K562 (cell line): ENCODE data around the gene ERMP1. TPM values are rescaled to one million over a fixed set of nuclear protein-coding genes. Genes with fewer than 3 reads are reported as not detected.

Source experiments
- ATAC-seq: fragments of 200-7000 bp; cut with Tn5 transposase; 3 replicates; pipeline ENCODE4 v1.9.1; 2020; ENCODE audit warnings: moderate library complexity
- BruUV-seq: library from RNA; stranded (reverse); fragments of 400-500 nt; replicated peaks from 2 replicates; lab custom pipeline; 2021; lab: Mats Ljungman, UMichigan
- CTCF ChIA-PET: fragments of 300-600 bp; formaldehyde crosslinking; extraction: SDS; loops from one replicate; lab custom pipeline; 2021; ENCODE audit warnings: low intra/inter-chr PET ratio; lab: Yijun Ruan, JAX
- POLR2A ChIA-PET: fragments of 300-600, 350-650 bp; sonication (Branson Sonifier 250); formaldehyde crosslinking; extraction: SDS; loops from one replicate; lab custom pipeline; 2021; ENCODE audit warnings: antibody characterized with exemption, inconsistent platforms; lab: Yijun Ruan, JAX
- DNase-seq, 4 experiments: peaks; one replicate each; pipeline versions ENCODE4 v3.0.0 to v3.0.0-alpha.2; 2011 to 2018; ENCODE audit warnings: low spot score in 3 of 4, mixed read lengths in 3 of 4; ENCODE audit errors: extremely low read depth in 1 of 4
- FAIRE-seq: peaks from 2 replicates; lab custom pipeline; 2011; peaks lifted over from hg19 to GRCh38; lab: Jason Lieb, UNC
- H2AFZ ChIP-seq: 2 replicates; pipeline ENCODE4 v1.6.0; 2011; ENCODE audit warnings: low read depth, low read length, control low read depth, inconsistent platforms
- H3K27ac ChIP-seq: fragments of 200-600 bp; 3 replicates; pipeline ENCODE4 v1.8.0; 2011; ENCODE audit warnings: low read depth, mild to moderate bottlenecking, control low read depth, inconsistent platforms, low read length, moderate library complexity, mixed read lengths; ENCODE audit errors: extremely low read depth
- H3K27me3 ChIP-seq, 2 experiments: fragments of 300-600 bp in 1 of 2; 2 replicates in 1 of 2; 3 replicates in 1 of 2; pipeline versions ENCODE4 v1.6.0 to v1.8.0; 2011; ENCODE audit warnings: inconsistent platforms in 2 of 2, low read length in 2 of 2, mild to moderate bottlenecking in 1 of 2, mixed read lengths in 1 of 2, moderate library complexity in 1 of 2; ENCODE audit not compliant: control insufficient read depth in 2 of 2, insufficient read depth in 2 of 2
- H3K36me3 ChIP-seq: fragments of 300-600 bp; 3 replicates; pipeline ENCODE4 v1.8.0; 2011; ENCODE audit warnings: mild to moderate bottlenecking, low read length, inconsistent platforms; ENCODE audit not compliant: control insufficient read depth, insufficient read depth
- H3K4me1 ChIP-seq, 2 experiments: fragments of 200-600 bp in 1 of 2; replicated peaks in 1 of 2; 2 replicates in 1 of 2; 3 replicates in 1 of 2; pipeline versions ENCODE4 v1.5.1 to v1.8.0; 2011; ENCODE audit warnings: inconsistent platforms in 2 of 2, low read length in 2 of 2, mild to moderate bottlenecking in 1 of 2, mixed read lengths in 1 of 2, moderate library complexity in 1 of 2; ENCODE audit not compliant: control insufficient read depth in 2 of 2, insufficient read depth in 2 of 2
- H3K4me2 ChIP-seq: 2 replicates; pipeline ENCODE4 v1.6.1; 2011; ENCODE audit warnings: low read length, control low read depth, inconsistent platforms, mixed read lengths; ENCODE audit not compliant: insufficient read depth
- H3K4me3 ChIP-seq: fragments of 200-600 bp; sonication (generic), shearing (Covaris generic); 2 replicates; pipeline ENCODE4 v1.5.1; 2016; ENCODE audit warnings: control low read depth, inconsistent platforms
- H3K79me2 ChIP-seq: fragments of 200-600 bp; 3 replicates; pipeline ENCODE4 v1.8.0; 2011; ENCODE audit warnings: low read length, inconsistent platforms; ENCODE audit not compliant: control insufficient read depth, insufficient read depth
- H3K9ac ChIP-seq, 2 experiments: 2 replicates each; pipeline versions ENCODE4 v1.6.0 to v1.6.1; 2011; ENCODE audit warnings: low read depth in 2 of 2, low read length in 2 of 2, control low read depth in 1 of 2, inconsistent platforms in 1 of 2, mild to moderate bottlenecking in 1 of 2, mixed read lengths in 1 of 2; ENCODE audit not compliant: insufficient read depth in 1 of 2
- H3K9me1 ChIP-seq: one replicate; pipeline ENCODE4 v1.6.0; 2011; ENCODE audit warnings: inconsistent platforms, mild to moderate bottlenecking, low read length, moderate library complexity; ENCODE audit not compliant: control insufficient read depth, insufficient read depth
- H3K9me3 ChIP-seq: replicated peaks from 2 replicates; pipeline ENCODE4 v1.5.1; 2011; ENCODE audit warnings: low read depth, low read length, inconsistent platforms; ENCODE audit not compliant: control insufficient read depth, insufficient read depth
- H4K20me1 ChIP-seq: replicated peaks from 2 replicates; pipeline ENCODE4 v1.6.1; 2011; ENCODE audit warnings: low read length, inconsistent platforms, mixed read lengths; ENCODE audit not compliant: control insufficient read depth, insufficient read depth
- ATF7 ChIP-seq: fragments of 450-650 bp; IDR thresholded peaks from 2 replicates; pipeline ENCODE4 v1.7.1; 2014; ENCODE audit warnings: mild to moderate bottlenecking, moderate library complexity
- CBX1 ChIP-seq: sonication (generic); IDR thresholded peaks from 2 replicates; pipeline ENCODE4 v1.6.1; 2016; ENCODE audit warnings: antibody characterized with exemption, low read depth, mild to moderate bottlenecking
- E2F3 ChIP-seq: fragments of 250-450 bp; sonication (Bioruptor Pico); IDR thresholded peaks from 2 replicates; pipeline ENCODE4 v1.4.0; 2020; ENCODE audit warnings: mild to moderate bottlenecking
- FOXK1 ChIP-seq: sonication (generic); formaldehyde crosslinking; IDR thresholded peaks from 2 replicates; pipeline ENCODE4 v1.8.0; 2022; ENCODE audit warnings: missing genetic modification reagents, mild to moderate bottlenecking, borderline replicate concordance
- KLF16 ChIP-seq: IDR thresholded peaks from 2 replicates; pipeline ENCODE4 v1.6.1; 2016; ENCODE audit warnings: antibody characterized with exemption
- L3MBTL2 ChIP-seq: fragments of 450-650 bp; IDR thresholded peaks from 2 replicates; pipeline ENCODE4 v1.6.1; 2016; ENCODE audit warnings: mild to moderate bottlenecking, moderate library complexity
- MIER1 ChIP-seq: fragments of 450-650 bp; IDR thresholded peaks from 2 replicates; pipeline ENCODE4 v1.6.1; 2016; ENCODE audit warnings: antibody characterized with exemption, mild to moderate bottlenecking, low read depth
- MTA3 ChIP-seq: fragments of 450-650 bp; formaldehyde crosslinking; IDR thresholded peaks from 2 replicates; pipeline ENCODE4 v1.6.1; 2017; ENCODE audit warnings: mild to moderate bottlenecking, borderline replicate concordance
- NR2C1 ChIP-seq, 2 experiments: fragments of 450-650 bp; IDR thresholded peaks; 2 replicates each; pipeline ENCODE4 v1.6.1; 2017; ENCODE audit warnings: mild to moderate bottlenecking in 2 of 2, antibody characterized with exemption in 1 of 2, inconsistent platforms in 1 of 2, missing compliant biosample characterization in 1 of 2, missing genetic modification characterization in 1 of 2
- ZNF696 ChIP-seq: fragments of 250-450 bp; sonication (Bioruptor Pico); conservative IDR thresholded peaks from 2 replicates; pipeline ENCODE4 v1.4.0; 2020; ENCODE audit warnings: mild to moderate bottlenecking, moderate library complexity
- ZSCAN32 ChIP-seq: fragments of 450-650 bp; formaldehyde crosslinking; IDR thresholded peaks from 2 replicates; pipeline ENCODE4 v1.4.0; 2020; ENCODE audit warnings: mild to moderate bottlenecking, moderate library complexity
- WGBS: fragments of 100-300 bp; shearing (Covaris generic); methylation state at CpG from one replicate; pipeline ENCODE4 v1.1.6; 2016; ENCODE audit warnings: low coverage, mixed read lengths; ENCODE audit not compliant: insufficient coverage; ENCODE audit errors: missing lambda C conversion rate; 5-methylcytosine and 5-hydroxymethylcytosine counted together
- in situ Hi-C: fragments of 300-500 bp; cut with MboI; formaldehyde crosslinking; loops from 4 replicates; pipeline ENCODE4 v1.15.0; 2018; ENCODE audit warnings: inconsistent platforms, mixed read lengths
- intact Hi-C: fragments of 100-400 bp; cut with micrococcal nuclease; formaldehyde crosslinking; loops from 2 replicates; pipeline ENCODE4 v1.14.2; 2022
- polyA plus RNA-seq, 8 experiments: library from polyadenylated mRNA; depleted of rRNA in 4 of 8; stranded (reverse) in 5 of 8; unstranded in 3 of 8; fragments of >200 nt; fragmentation: Nextera tagmentation in 2 of 8; fragmentation: Illumina TruSeq in 1 of 8; extraction: Ambion mirVana in 2 of 8; extraction: Trizol in 1 of 8; gene quantifications; 2 replicates each; pipeline versions ENCODE4 v1.2.1 to v1.2.3, GENCODE V29; 2011 to 2014; ENCODE audit warnings: inconsistent platforms in 1 of 8, missing spikeins in 1 of 8
- total RNA-seq, 7 experiments: library from RNA; depleted of rRNA in 6 of 7; stranded (reverse); fragments of >200 nt in 6 of 7; fragmentation: Illumina TruSeq in 2 of 7; extraction: Trizol in 2 of 7; gene quantifications; 2 replicates each; pipeline versions ENCODE4 v1.2.1 to v1.2.3, GENCODE V29; 2011 to 2021; ENCODE audit warnings: low replicate concordance in 1 of 7
- TF ChIP-seq, protein P1 (sequence below): fragments of 450-650 bp; IDR thresholded peaks from 2 replicates; pipeline ENCODE4 v1.6.1; 2018; ENCODE audit not compliant: partially characterized antibody
- TF ChIP-seq, protein P2 (sequence below): sonication (generic); formaldehyde crosslinking; IDR thresholded peaks from 2 replicates; pipeline ENCODE4 v1.5.0; 2020; ENCODE audit warnings: missing genetic modification reagents
- TF ChIP-seq, protein P3 (sequence below): sonication (generic); formaldehyde crosslinking; IDR thresholded peaks from 2 replicates; pipeline ENCODE4 v1.4.0; 2020; ENCODE audit warnings: mild to moderate bottlenecking, missing genetic modification reagents
- TF ChIP-seq, protein P4 (sequence below), 2 experiments: fragments of 450-650 bp in 1 of 2; sonication (generic) in 1 of 2; formaldehyde crosslinking; conservative IDR thresholded peaks; 2 replicates each; pipeline versions ENCODE4 v1.4.0 to v1.8.1; 2020 to 2022; ENCODE audit warnings: mild to moderate bottlenecking in 1 of 2, missing genetic modification reagents in 1 of 2
- TF ChIP-seq, protein P5 (sequence below): sonication (generic); IDR thresholded peaks from 2 replicates; pipeline ENCODE4 v1.6.1; 2016

The ERMP1 gene
- total and polyA plus RNA-seq, 9 of the 15 experiments (the other 6 are each of a cell fraction or from before 2014, with no cell fraction given): 2.5 to 26.3 (median 12.6) TPM

DNA sequence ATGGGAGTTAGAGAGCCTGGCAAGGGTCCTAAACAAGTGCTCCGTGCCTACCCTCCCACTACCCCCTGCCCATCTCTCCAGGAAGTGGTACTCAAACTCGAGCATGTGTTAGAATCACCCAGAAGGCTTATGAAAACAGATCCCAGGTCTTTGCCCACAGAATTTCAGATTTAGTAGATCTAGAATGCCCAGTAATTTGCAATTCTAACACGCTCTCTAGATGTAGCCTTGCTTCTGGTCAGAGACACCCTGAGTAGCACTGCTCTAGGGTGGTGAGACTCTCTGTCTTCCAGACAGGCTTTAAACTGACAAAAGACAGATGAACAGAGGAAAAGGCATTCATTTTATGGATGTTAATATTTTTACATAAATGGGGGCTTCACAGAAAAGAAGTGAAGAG is 20.7 kb upstream of the ERMP1 start:
- ATAC-seq: no peak
- ChIA-PET CTCF (no interaction called here), POLR2A (no interaction called here)
- no peaks in the 10 kb centered on the region; the same call in 1 of the 2 replicates for H4K20me1 ChIP-seq
- BruUV-seq: no TSS peak
- no peaks in the 10 kb centered on the region for H3K27me3 ChIP-seq
- no peaks in the 10 kb centered on the region for H3K36me3 ChIP-seq
- intact Hi-C loops: no loop called here
- H3K4me1 ChIP-seq: peaks cover 3 to 24% of the 10 kb centered on the region in 2 experiments; a peak in 4 of 5 replicates
- no peaks in the 10 kb centered on the region for H3K9me3 ChIP-seq
- DNase-seq: no peak
- 38% methylated on average over 3 of the region's 3 CpGs for WGBS
- in situ Hi-C loops: no loop called here
- H3K4me3 ChIP-seq: no peak overlapping the region
- no peak overlapping the region for H2AFZ ChIP-seq
- no peaks in the 10 kb centered on the region for H3K9me1 ChIP-seq
- H3K9ac ChIP-seq: no peak overlapping the region
- H3K4me2 ChIP-seq: no peak overlapping the region
- H3K27ac ChIP-seq: no peak overlapping the region
- FAIRE-seq: no peak
- no peaks in the 10 kb centered on the region for H3K79me2 ChIP-seq
- TF ChIP-seq NR2C1 (IDR thresholded peaks at IDR 0.05) (no peak), NR2C1 (tag; IDR thresholded peaks at IDR 0.05) (no peak), MTA3 (no peak), KLF16 (no peak), CBX1 (no peak), L3MBTL2 (no peak), ATF7 (no peak), MIER1 (no peak), ZNF696 (CRISPR knock-in tag) (no peak), FOXK1 (CRISPR knock-in tag) (no peak), ZSCAN32 (CRISPR knock-in tag) (no peak), E2F3 (CRISPR knock-in tag) (no peak)
- TF ChIP-seq, protein P1, sequence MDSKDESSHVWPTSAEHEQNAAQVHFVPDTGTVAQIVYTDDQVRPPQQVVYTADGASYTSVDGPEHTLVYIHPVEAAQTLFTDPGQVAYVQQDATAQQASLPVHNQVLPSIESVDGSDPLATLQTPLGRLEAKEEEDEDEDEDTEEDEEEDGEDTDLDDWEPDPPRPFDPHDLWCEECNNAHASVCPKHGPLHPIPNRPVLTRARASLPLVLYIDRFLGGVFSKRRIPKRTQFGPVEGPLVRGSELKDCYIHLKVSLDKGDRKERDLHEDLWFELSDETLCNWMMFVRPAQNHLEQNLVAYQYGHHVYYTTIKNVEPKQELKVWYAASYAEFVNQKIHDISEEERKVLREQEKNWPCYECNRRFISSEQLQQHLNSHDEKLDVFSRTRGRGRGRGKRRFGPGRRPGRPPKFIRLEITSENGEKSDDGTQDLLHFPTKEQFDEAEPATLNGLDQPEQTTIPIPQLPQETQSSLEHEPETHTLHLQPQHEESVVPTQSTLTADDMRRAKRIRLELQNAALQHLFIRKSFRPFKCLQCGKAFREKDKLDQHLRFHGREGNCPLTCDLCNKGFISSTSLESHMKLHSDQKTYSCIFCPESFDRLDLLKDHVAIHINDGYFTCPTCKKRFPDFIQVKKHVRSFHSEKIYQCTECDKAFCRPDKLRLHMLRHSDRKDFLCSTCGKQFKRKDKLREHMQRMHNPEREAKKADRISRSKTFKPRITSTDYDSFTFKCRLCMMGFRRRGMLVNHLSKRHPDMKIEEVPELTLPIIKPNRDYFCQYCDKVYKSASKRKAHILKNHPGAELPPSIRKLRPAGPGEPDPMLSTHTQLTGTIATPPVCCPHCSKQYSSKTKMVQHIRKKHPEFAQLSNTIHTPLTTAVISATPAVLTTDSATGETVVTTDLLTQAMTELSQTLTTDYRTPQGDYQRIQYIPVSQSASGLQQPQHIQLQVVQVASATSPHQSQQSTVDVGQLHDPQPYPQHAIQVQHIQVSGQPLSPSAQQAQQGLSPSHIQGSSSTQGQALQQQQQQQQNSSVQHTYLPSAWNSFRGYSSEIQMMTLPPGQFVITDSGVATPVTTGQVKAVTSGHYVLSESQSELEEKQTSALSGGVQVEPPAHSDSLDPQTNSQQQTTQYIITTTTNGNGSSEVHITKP: no peak
- TF ChIP-seq, protein P2, sequence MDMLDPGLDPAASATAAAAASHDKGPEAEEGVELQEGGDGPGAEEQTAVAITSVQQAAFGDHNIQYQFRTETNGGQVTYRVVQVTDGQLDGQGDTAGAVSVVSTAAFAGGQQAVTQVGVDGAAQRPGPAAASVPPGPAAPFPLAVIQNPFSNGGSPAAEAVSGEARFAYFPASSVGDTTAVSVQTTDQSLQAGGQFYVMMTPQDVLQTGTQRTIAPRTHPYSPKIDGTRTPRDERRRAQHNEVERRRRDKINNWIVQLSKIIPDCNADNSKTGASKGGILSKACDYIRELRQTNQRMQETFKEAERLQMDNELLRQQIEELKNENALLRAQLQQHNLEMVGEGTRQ: no peak
- TF ChIP-seq, protein P3, sequence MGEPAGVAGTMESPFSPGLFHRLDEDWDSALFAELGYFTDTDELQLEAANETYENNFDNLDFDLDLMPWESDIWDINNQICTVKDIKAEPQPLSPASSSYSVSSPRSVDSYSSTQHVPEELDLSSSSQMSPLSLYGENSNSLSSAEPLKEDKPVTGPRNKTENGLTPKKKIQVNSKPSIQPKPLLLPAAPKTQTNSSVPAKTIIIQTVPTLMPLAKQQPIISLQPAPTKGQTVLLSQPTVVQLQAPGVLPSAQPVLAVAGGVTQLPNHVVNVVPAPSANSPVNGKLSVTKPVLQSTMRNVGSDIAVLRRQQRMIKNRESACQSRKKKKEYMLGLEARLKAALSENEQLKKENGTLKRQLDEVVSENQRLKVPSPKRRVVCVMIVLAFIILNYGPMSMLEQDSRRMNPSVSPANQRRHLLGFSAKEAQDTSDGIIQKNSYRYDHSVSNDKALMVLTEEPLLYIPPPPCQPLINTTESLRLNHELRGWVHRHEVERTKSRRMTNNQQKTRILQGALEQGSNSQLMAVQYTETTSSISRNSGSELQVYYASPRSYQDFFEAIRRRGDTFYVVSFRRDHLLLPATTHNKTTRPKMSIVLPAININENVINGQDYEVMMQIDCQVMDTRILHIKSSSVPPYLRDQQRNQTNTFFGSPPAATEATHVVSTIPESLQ (CRISPR knock-in tag): no peak
- TF ChIP-seq, protein P4, sequence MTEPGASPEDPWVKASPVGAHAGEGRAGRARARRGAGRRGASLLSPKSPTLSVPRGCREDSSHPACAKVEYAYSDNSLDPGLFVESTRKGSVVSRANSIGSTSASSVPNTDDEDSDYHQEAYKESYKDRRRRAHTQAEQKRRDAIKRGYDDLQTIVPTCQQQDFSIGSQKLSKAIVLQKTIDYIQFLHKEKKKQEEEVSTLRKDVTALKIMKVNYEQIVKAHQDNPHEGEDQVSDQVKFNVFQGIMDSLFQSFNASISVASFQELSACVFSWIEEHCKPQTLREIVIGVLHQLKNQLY (CRISPR knock-in tag; conservative IDR thresholded peaks at IDR 0.05): no peak
- TF ChIP-seq, protein P5, sequence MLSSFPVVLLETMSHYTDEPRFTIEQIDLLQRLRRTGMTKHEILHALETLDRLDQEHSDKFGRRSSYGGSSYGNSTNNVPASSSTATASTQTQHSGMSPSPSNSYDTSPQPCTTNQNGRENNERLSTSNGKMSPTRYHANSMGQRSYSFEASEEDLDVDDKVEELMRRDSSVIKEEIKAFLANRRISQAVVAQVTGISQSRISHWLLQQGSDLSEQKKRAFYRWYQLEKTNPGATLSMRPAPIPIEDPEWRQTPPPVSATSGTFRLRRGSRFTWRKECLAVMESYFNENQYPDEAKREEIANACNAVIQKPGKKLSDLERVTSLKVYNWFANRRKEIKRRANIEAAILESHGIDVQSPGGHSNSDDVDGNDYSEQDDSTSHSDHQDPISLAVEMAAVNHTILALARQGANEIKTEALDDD: no peak
